ENCODE data around the gene EML6.
"Not testable (repeated sequence)": the region's sequence is repeated elsewhere in the genome, so short reads cannot be mapped to it uniquely, and the experiment has no call there.

Gene EML6

DNA sequence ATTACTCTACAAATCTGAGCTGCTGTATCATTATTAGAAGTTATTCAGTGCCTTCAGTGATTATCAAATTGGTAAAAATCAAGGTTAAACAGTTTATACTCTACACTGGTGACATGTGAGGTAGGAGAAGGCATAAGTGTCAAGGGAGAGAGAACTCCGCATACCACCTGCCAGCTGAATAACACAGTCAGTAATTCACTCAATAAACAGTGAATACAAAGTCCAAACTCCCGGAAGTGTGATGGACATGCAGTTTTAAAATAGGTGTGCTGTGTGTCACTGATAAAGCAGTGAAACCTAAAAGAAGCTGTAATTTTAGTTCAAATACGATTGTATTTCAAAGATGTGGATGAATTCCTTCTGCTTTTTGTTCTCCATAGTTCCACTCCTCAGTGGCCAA lies 149.8 kb downstream of the EML6 start:
- H3K9ac ChIP-seq (ENCODE audit: low read length); H3K36me3 ChIP-seq (ENCODE audit: insufficient read depth, low read length); H3K4me3 ChIP-seq (ENCODE audit: low read depth in 1 of 2, low read length in 2 of 2); H3K27ac ChIP-seq (ENCODE audit: low read depth, low read length); H3K9me3 ChIP-seq (ENCODE audit: low read length); H3K27me3 ChIP-seq (ENCODE audit: control insufficient read depth in 1 of 2, insufficient read depth in 2 of 2, low read length in 2 of 2); H3K4me1 ChIP-seq (ENCODE audit: insufficient read depth, low read length): not testable (repeated sequence)

DNA sequence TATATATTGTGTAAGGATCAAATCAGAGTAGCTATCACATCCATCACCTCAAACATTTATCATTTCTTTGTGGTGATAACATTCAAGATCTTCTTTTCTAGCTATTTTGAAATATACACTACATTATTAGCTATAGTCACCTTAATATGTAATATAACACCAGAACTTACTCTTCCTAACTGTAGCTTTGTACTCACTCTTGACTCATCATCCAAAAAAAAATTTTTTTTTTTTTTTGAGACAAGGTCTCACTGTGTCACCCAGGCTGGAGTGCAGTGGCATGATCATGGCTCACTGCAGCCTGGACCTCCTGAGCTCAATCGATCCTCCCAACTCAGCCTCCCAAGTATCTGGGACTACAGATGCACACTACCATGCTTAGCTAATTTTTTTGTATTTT lies 153.3 kb downstream of the EML6 start:
- Histone ChIP-seq H3K36me3 (ENCODE audit: insufficient read depth, low read length) (no peaks in the 10 kb centered on the region), H3K4me1 (ENCODE audit: insufficient read depth, low read length) (no peaks in the 10 kb centered on the region), H3K4me3 (ENCODE audit: low read depth in 1 of 2, low read length in 2 of 2) (no peak overlapping the region), H3K27ac (ENCODE audit: low read depth, low read length) (no peak overlapping the region), H3K9me3 (ENCODE audit: low read length) (no peaks in the 10 kb centered on the region), H3K9ac (ENCODE audit: low read length) (no peak overlapping the region), H3K27me3 (ENCODE audit: control insufficient read depth in 1 of 2, insufficient read depth in 2 of 2, low read length in 2 of 2) (no peaks in the 10 kb centered on the region)

DNA sequence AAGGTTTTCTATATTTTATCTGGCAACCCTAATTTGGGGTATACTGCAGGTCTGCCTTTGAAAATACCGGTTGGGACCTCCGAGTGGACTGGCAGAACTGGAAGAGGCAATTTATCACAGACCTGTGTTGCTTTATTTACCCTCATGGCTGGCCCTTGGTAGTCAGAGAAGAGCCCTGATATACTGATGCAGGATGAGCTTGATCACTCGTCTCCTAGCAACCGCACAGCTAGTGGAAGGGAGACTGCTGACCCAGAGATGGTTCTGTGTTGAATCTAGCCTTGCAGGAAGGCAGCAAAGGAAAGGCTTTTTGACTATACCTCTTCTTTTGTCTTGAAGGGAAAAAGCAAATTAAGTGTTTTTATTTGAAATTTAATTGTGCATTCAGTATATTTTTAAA lies 154.7 kb downstream of the EML6 start:
- Histone ChIP-seq H3K4me3 (ENCODE audit: low read depth in 1 of 2, low read length in 2 of 2) (no peak overlapping the region), H3K36me3 (ENCODE audit: insufficient read depth, low read length) (no peaks in the 10 kb centered on the region), H3K9ac (ENCODE audit: low read length) (no peak overlapping the region), H3K27ac (ENCODE audit: low read depth, low read length) (no peak overlapping the region), H3K9me3 (ENCODE audit: low read length) (no peaks in the 10 kb centered on the region), H3K4me1 (ENCODE audit: insufficient read depth, low read length) (no peaks in the 10 kb centered on the region), H3K27me3 (ENCODE audit: control insufficient read depth in 1 of 2, insufficient read depth in 2 of 2, low read length in 2 of 2) (no peaks in the 10 kb centered on the region)

DNA sequence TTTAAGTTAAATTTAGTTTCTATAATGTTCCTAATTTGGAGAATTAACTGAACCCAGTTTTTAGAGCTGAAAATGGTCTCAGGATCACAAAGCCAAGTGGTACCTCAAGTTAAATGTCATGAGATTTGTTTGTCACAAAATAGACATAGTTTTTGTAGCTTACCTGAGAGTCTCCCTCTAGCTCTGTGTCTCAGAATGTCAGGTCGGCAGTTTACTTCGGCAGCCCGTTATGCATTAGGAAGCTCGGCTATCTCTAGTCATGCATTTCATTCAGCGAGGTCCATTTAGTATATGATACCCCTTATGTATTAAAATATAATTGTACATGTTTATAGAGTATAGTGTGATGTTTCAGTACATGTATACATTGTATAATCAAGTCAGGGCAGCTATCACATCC lies 155.6 kb downstream of the EML6 start:
- H3K27ac ChIP-seq (ENCODE audit: low read depth, low read length): no peak overlapping the region

DNA sequence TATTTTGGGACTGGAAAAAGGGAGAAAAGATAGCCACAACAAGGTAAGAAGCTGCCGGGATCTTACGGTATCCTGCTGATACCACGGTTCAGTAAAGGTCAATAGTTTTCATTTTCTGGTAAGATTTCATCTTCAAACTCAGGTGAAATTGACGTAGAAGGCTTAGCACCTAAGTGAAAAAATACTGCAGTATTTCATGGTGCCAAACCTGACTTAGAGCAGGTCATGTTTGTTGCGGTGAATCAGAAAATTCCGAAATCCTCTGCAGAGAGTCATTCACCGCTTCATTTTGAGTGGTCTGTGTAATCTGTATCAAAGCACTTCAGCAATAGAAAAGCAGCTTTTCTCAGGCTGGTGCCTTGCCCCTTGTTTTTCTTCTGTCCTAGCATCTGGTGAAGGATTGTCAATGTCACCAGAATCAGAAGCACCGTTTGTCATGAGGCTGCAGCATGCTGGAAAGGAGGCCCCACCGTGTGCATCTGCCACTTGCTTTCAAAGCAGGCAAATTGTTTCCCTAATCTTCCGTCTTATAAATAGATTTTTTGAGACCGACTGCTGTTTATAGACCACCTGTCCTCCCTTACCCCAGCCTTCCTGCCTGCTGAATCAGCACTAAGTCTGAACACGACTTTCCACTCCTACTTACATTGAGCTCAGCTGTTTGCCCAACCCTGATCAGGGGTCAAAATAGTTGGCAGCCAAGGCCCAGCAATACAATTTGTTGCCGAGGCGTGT lies 156.3 kb downstream of the EML6 start:
- H3K27ac ChIP-seq (ENCODE audit: low read depth, low read length): no peak overlapping the region
- H3K36me3 ChIP-seq (ENCODE audit: insufficient read depth, low read length): no peaks in the 10 kb centered on the region
- no peak overlapping the region for H3K9ac ChIP-seq (ENCODE audit: low read length)
- H3K4me1 ChIP-seq (ENCODE audit: insufficient read depth, low read length): no peaks in the 10 kb centered on the region
- H3K9me3 ChIP-seq (ENCODE audit: low read length): no peaks in the 10 kb centered on the region
- H3K4me3 ChIP-seq (ENCODE audit: low read depth in 1 of 2, low read length in 2 of 2): no peak overlapping the region
- no peaks in the 10 kb centered on the region for H3K27me3 ChIP-seq (ENCODE audit: control insufficient read depth in 1 of 2, insufficient read depth in 2 of 2, low read length in 2 of 2)

More for the DNA sequence above, 155.6 kb downstream of the EML6 start:
- Histone ChIP-seq H3K9me3 (ENCODE audit: low read length) (no peaks in the 10 kb centered on the region), H3K27me3 (ENCODE audit: control insufficient read depth in 1 of 2, insufficient read depth in 2 of 2, low read length in 2 of 2) (no peaks in the 10 kb centered on the region), H3K9ac (ENCODE audit: low read length) (no peak overlapping the region), H3K36me3 (ENCODE audit: insufficient read depth, low read length) (no peaks in the 10 kb centered on the region), H3K4me1 (ENCODE audit: insufficient read depth, low read length) (no peaks in the 10 kb centered on the region), H3K4me3 (ENCODE audit: low read depth in 1 of 2, low read length in 2 of 2) (no peak overlapping the region)

DNA sequence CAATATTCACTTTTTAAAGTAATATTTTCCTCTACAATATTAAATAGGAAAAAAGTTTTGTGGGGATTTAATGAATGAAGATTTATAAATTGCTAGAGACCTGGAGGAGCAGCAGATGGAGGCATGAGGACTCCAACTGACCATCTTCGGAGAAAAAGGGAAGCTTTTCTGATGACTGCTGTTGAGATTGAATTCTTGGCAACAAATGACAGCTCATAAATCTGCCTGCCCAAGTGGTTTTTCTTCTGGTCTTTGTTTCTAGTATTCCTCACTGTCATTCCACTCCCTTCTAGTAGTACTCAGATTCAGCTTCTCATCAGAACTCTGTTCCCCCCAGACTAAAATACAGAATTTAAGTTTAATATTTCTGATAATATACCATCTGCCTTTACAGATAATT lies 157.0 kb downstream of the EML6 start:
- Histone ChIP-seq H3K27me3 (ENCODE audit: control insufficient read depth in 1 of 2, insufficient read depth in 2 of 2, low read length in 2 of 2) (no peaks in the 10 kb centered on the region), H3K36me3 (ENCODE audit: insufficient read depth, low read length) (no peaks in the 10 kb centered on the region), H3K27ac (ENCODE audit: low read depth, low read length) (no peak overlapping the region), H3K9ac (ENCODE audit: low read length) (no peak overlapping the region), H3K9me3 (ENCODE audit: low read length) (no peaks in the 10 kb centered on the region), H3K4me1 (ENCODE audit: insufficient read depth, low read length) (no peaks in the 10 kb centered on the region), H3K4me3 (ENCODE audit: low read depth in 1 of 2, low read length in 2 of 2) (no peak overlapping the region)

DNA sequence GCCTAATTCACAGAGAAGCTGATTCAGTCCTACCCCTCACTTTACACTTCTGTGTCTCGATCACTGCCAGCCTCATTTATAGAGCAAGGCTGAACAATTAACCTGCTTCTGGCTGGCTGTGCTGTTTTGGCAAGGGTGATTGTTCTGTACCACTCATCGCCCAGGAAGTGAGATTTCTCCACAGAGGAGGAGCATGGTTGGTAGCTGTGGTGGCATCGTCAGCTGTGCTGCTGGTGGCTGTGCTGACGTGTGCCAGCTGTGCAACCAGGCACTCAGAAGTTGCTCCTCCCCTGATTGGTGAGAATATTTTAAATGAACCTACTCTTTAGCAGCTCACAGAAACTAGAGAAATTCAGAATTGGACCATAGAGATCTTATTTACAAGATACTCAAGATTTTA lies 158.3 kb downstream of the EML6 start:
- Histone ChIP-seq H3K27me3 (ENCODE audit: control insufficient read depth in 1 of 2, insufficient read depth in 2 of 2, low read length in 2 of 2) (no peaks in the 10 kb centered on the region), H3K9me3 (ENCODE audit: low read length) (no peaks in the 10 kb centered on the region), H3K9ac (ENCODE audit: low read length) (no peak overlapping the region), H3K36me3 (ENCODE audit: insufficient read depth, low read length) (no peaks in the 10 kb centered on the region), H3K4me1 (ENCODE audit: insufficient read depth, low read length) (no peaks in the 10 kb centered on the region), H3K4me3 (ENCODE audit: low read depth in 1 of 2, low read length in 2 of 2) (no peak overlapping the region), H3K27ac (ENCODE audit: low read depth, low read length) (no peak overlapping the region)

DNA sequence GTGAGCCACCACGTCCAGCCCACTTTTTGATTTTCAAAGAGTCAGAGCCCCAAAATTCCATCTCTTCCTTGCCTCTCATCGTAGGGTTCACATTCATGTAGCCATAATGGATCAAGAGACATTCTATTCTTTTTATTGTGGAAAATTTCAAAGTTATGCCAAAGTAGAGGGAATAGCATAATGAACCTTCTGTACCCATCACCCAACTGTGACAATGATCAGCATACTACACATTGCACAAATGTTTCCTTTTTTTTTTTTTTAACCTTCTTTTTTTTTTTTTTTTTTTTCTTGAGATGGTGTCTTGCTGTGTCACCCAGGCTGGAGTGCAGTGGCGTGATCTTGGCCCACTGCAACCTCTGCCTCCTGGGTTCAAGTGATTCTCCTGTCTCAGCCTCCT lies 162.4 kb downstream of the EML6 start:
- no peaks in the 10 kb centered on the region for H3K9me3 ChIP-seq (ENCODE audit: low read length)
- H3K27me3 ChIP-seq (ENCODE audit: control insufficient read depth in 1 of 2, insufficient read depth in 2 of 2, low read length in 2 of 2): no peaks in the 10 kb centered on the region
- H3K36me3 ChIP-seq (ENCODE audit: insufficient read depth, low read length): no peaks in the 10 kb centered on the region
- H3K9ac ChIP-seq (ENCODE audit: low read length): no peak overlapping the region
- no peak overlapping the region for H3K27ac ChIP-seq (ENCODE audit: low read depth, low read length)
- no peaks in the 10 kb centered on the region for H3K4me1 ChIP-seq (ENCODE audit: insufficient read depth, low read length)
- H3K4me3 ChIP-seq (ENCODE audit: low read depth in 1 of 2, low read length in 2 of 2): no peak overlapping the region

DNA sequence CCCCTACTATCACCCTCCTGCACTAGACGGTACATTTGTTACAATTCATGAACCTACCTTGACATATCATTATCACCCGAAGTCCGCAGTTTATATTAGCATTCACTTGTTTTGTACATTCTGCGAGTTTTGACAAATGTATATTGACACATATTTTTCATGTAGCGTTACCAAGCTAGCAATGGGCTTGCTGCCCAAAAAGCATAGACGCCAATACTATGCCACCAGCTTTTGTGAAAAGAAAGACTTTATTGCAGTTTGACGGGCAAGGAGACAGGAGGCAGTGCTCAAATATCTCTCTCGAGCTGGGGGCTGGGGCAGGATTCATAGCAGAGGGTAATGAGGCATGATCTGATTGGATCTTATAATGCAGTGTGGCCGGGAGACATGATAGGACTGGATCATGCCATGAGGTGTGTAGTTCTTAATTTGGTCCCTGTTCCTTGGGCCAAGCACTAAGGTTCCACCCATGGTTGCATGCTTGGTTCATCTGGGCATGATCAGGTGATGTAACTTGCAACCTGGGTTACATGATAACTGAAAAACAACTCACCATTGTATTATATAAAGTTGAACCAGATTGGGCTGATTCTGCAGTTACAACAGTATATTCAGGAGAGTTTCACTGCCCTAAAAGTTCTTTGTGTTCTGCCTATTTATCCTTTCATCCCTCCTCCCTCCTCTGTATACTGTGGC lies 164.5 kb downstream of the EML6 start:
- Histone ChIP-seq H3K36me3 (ENCODE audit: insufficient read depth, low read length) (no peaks in the 10 kb centered on the region), H3K9ac (ENCODE audit: low read length) (no peak overlapping the region), H3K4me3 (ENCODE audit: low read depth in 1 of 2, low read length in 2 of 2) (no peak overlapping the region), H3K27ac (ENCODE audit: low read depth, low read length) (no peak overlapping the region), H3K9me3 (ENCODE audit: low read length) (no peaks in the 10 kb centered on the region), H3K27me3 (ENCODE audit: control insufficient read depth in 1 of 2, insufficient read depth in 2 of 2, low read length in 2 of 2) (no peaks in the 10 kb centered on the region), H3K4me1 (ENCODE audit: insufficient read depth, low read length) (no peaks in the 10 kb centered on the region)

DNA sequence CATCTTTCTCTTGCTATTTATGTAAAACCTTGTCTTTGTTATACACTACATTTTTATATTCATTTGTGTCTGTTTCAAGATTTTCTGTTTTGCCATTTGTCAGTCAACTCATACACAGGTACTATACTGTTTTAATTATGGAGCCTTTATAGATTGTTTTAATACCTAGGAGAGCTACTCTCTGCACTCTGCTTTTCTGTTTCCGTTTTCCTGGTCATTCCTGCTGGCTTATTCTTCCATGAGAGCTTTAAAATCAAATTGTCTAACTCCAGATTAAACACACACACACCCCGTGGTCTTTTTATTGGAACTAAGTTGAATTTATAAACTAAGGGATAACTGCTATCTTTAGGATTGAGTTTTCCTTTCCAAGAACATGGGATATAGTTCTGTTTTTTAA lies 165.6 kb downstream of the EML6 start:
- H3K36me3 ChIP-seq (ENCODE audit: insufficient read depth, low read length): no peaks in the 10 kb centered on the region
- H3K27ac ChIP-seq (ENCODE audit: low read depth, low read length): no peak overlapping the region
- no peaks in the 10 kb centered on the region for H3K9me3 ChIP-seq (ENCODE audit: low read length)
- H3K9ac ChIP-seq (ENCODE audit: low read length): no peak overlapping the region
- H3K4me1 ChIP-seq (ENCODE audit: insufficient read depth, low read length): no peaks in the 10 kb centered on the region
- H3K27me3 ChIP-seq (ENCODE audit: control insufficient read depth in 1 of 2, insufficient read depth in 2 of 2, low read length in 2 of 2): no peaks in the 10 kb centered on the region
- no peak overlapping the region for H3K4me3 ChIP-seq (ENCODE audit: low read depth in 1 of 2, low read length in 2 of 2)

DNA sequence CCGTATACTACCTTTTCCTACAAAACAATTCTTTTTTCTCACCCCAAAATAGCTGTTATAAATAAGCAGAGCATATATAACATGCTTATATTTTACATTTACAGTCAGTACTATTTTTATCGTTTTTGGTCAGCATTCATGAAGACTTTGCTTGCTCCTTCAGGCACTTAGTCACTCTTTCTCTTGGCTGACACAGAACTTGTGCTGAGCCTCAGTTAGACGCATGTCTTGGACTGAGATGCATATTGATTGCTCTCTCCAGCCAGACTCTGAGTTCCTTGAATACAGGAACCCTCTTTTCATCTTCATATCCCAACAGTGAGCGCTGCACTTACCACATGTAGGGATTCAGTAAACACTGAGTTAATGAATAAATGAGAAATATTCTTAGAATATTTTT lies 168.4 kb downstream of the EML6 start:
- Histone ChIP-seq H3K4me3 (ENCODE audit: low read depth in 1 of 2, low read length in 2 of 2) (no peak overlapping the region), H3K9ac (ENCODE audit: low read length) (no peak overlapping the region), H3K27ac (ENCODE audit: low read depth, low read length) (no peak overlapping the region), H3K4me1 (ENCODE audit: insufficient read depth, low read length) (no peaks in the 10 kb centered on the region), H3K27me3 (ENCODE audit: control insufficient read depth in 1 of 2, insufficient read depth in 2 of 2, low read length in 2 of 2) (no peaks in the 10 kb centered on the region), H3K9me3 (ENCODE audit: low read length) (no peaks in the 10 kb centered on the region), H3K36me3 (ENCODE audit: insufficient read depth, low read length) (no peaks in the 10 kb centered on the region)

DNA sequence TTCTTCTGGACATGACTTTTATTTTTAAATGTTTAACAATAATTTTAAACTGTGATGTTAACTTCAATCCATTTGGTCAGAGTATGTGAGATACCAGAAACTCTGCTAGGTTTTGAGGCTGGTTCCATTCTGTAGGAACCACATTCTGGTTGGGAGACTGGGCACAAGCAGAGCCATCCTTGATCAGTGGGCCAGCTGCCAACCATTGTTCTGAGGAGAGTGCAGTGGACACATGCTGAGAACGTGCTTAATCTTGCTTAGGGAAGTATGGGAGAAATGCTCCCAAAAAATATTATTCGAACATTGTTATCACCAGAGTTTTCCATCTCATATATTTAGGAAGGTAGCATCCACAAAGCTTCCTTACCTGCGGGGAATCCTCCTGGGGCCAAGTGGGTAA lies 171.0 kb downstream of the EML6 start:
- H3K4me1 ChIP-seq (ENCODE audit: insufficient read depth, low read length): no peaks in the 10 kb centered on the region
- H3K27ac ChIP-seq (ENCODE audit: low read depth, low read length): no peak overlapping the region
- no peak overlapping the region for H3K9ac ChIP-seq (ENCODE audit: low read length)
- no peaks in the 10 kb centered on the region for H3K9me3 ChIP-seq (ENCODE audit: low read length)
- no peaks in the 10 kb centered on the region for H3K27me3 ChIP-seq (ENCODE audit: control insufficient read depth in 1 of 2, insufficient read depth in 2 of 2, low read length in 2 of 2)
- H3K4me3 ChIP-seq (ENCODE audit: low read depth in 1 of 2, low read length in 2 of 2): no peak overlapping the region
- H3K36me3 ChIP-seq (ENCODE audit: insufficient read depth, low read length): no peaks in the 10 kb centered on the region
